ENCODE data around the gene KRT2.

The KRT2 gene

DNA sequence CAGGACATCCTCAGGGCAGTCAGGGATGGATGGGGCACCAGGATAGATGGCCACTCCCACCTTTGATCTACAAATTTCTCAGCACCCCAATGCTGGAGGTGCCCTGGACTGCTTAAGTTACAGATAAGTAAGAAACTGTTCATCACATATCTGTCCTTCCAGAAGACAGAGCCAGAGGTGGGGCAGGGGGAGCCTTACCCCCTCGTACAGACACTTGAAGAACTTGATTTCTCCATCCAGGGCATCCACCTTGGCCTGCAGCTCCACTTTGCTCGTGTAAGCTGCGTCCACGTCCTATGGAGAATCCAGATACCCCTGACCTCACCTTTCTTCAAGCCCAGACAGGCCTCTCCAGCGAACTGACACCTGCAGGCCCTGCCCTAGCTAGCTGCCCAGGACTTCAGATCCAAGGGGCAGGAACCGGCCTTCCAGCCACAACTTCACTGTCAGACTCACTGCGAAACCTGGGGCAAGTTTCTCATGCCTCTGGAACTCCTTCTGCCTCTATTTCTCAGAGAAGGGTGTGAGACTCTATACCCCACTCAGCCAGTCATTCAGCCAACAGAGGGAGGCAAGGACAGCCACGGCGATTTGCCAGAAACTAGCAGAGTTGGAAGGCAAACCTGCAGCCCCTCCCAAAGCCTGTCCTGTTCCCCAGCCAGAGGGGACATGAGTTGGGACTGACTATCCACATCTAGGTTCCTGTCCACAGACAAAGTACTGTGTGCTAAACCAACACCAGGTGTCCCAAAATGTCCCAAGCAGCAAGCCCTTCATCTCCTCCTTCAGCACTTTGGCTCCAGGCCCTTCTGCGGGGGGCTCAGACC is 37.4 kb downstream of the KRT2 start:
- Histone ChIP-seq H3K27me3 (ENCODE audit: control insufficient read depth, insufficient read depth, low read length) (no peaks in the 10 kb centered on the region), H3K4me1 (no peaks in the 10 kb centered on the region), H3K79me2 (no peaks in the 10 kb centered on the region), H3K36me3 (ENCODE audit: control insufficient read depth, insufficient read depth, low read length) (no peaks in the 10 kb centered on the region), H3K9me3 (ENCODE audit: control insufficient read depth, low read length) (no peaks in the 10 kb centered on the region), H2AFZ (no peak overlapping the region), H3K27ac (no peak overlapping the region), H3K4me2 (ENCODE audit: low read length) (no peak overlapping the region), H3K9ac (no peak overlapping the region), H3K4me3 (ENCODE audit: low read depth, low read length) (no peak overlapping the region)
- TF ChIP-seq, protein P1, sequence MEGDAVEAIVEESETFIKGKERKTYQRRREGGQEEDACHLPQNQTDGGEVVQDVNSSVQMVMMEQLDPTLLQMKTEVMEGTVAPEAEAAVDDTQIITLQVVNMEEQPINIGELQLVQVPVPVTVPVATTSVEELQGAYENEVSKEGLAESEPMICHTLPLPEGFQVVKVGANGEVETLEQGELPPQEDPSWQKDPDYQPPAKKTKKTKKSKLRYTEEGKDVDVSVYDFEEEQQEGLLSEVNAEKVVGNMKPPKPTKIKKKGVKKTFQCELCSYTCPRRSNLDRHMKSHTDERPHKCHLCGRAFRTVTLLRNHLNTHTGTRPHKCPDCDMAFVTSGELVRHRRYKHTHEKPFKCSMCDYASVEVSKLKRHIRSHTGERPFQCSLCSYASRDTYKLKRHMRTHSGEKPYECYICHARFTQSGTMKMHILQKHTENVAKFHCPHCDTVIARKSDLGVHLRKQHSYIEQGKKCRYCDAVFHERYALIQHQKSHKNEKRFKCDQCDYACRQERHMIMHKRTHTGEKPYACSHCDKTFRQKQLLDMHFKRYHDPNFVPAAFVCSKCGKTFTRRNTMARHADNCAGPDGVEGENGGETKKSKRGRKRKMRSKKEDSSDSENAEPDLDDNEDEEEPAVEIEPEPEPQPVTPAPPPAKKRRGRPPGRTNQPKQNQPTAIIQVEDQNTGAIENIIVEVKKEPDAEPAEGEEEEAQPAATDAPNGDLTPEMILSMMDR (IDR thresholded peaks at IDR 0.05), result no peak

DNA sequence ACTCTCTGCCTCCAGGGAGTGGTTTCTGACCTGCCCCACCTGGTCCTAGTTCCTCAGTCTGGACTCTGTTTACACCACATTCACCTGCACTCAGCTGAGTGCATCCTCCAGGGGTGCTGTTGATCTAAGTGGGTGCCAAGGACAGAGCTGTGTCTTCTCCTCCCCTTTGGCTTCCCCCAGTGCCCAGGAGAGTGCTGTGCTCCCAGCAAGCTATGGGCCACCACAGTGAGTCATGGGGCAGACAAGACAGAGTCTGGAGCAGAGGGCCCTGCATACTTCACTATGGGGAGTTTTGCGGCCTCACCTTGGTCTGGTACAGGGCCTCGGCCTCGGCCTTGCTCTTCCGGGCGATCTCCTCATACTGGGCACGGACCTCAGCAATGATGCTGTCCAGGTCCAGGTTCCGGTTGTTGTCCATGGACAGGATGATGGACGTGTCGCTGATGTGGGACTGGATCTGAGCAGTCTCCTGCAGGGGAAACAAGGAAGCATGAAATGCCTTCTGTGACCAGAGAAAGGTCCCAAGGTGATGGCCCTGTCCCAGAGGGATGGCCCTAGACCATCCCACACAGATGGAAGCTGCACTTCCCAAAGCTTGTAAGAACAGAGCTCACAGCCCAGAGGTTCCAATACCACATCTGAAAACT is 38.5 kb downstream of the KRT2 start:
- Histone ChIP-seq H3K79me2 (no peaks in the 10 kb centered on the region), H3K27ac (no peak overlapping the region), H2AFZ (no peak overlapping the region), H3K9ac (no peak overlapping the region), H3K36me3 (ENCODE audit: control insufficient read depth, insufficient read depth, low read length) (no peaks in the 10 kb centered on the region), H3K4me1 (no peaks in the 10 kb centered on the region), H3K4me3 (ENCODE audit: low read depth, low read length) (no peak overlapping the region), H3K4me2 (ENCODE audit: low read length) (no peak overlapping the region), H3K9me3 (ENCODE audit: control insufficient read depth, low read length) (no peaks in the 10 kb centered on the region), H3K27me3 (ENCODE audit: control insufficient read depth, insufficient read depth, low read length) (no peaks in the 10 kb centered on the region)
- TF ChIP-seq, protein P1 (IDR thresholded peaks at IDR 0.05), result no peak

DNA sequence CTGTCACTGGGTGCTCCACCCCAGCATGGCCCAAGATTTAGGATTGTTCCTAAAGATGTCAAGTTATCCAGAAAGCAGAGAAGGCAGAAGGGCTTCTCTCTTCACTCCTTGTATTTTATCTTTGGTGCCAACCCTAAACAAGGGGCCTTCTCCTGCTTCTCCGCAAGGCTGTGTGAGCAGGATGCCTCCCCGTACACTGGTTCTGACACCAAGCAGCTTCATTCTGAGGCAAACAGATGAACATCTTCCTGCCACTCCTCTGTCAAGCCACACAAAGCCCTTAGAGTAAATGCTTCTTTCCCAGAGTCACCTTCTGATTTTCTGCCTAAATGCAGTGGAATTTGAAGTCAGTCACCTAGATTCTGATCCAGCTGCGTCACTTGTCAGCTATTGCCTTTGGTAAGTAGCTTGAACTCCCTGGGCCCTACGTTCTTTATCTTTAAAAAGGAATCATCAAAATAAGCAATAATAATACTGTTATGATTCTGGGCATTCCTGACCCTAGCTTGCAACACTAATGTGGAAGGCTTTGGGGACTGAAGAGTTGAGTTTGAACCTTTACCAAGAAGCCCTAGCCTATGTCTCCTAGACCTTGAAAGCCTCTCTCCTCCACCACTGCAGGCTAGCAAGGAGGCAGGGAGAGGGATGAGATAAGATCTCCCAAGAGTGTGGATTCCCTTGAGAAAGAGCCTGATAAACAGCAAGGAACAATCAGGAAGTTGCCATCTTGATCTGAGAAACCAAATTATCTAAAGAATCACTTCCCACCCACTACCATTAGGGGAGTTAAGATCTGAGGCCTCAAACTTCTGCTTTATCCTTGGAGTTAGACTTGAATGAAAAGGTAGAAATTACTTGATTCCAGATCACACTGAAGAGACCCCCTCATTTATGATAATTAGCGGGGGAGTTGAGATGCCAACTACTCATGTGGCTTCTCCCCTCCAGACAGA is 39.3 kb downstream of the KRT2 start:
- Histone ChIP-seq H2AFZ (no peak overlapping the region), H3K4me2 (ENCODE audit: low read length) (no peak overlapping the region), H3K27ac (no peak overlapping the region), H3K79me2 (no peaks in the 10 kb centered on the region), H3K27me3 (ENCODE audit: control insufficient read depth, insufficient read depth, low read length) (no peaks in the 10 kb centered on the region), H3K4me1 (no peaks in the 10 kb centered on the region), H3K4me3 (ENCODE audit: low read depth, low read length) (no peak overlapping the region), H3K36me3 (ENCODE audit: control insufficient read depth, insufficient read depth, low read length) (no peaks in the 10 kb centered on the region), H3K9me3 (ENCODE audit: control insufficient read depth, low read length) (no peaks in the 10 kb centered on the region), H3K9ac (no peak overlapping the region)
- TF ChIP-seq, protein P1 (IDR thresholded peaks at IDR 0.05), result no peak

DNA sequence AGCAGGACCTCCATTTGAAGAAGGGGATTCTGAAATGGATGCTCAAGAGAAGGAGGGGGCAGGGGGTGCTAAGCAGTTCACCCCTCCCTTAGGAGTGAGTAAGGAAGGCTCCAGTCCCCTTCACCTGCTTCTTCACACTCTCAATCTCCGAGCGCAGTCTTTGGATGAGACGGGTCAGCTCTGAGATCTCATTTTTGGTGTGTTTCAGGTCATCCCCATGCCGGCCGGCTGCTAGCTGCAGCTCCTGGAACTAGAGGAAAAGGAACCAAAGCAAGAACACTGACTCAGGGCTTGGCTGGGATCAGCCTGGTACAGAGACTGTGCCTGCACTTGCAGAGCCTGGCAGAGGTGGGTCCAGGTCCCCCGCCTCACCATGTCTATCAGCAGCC is 40.9 kb downstream of the KRT2 start:
- no peaks in the 10 kb centered on the region for H3K79me2 ChIP-seq
- no peaks in the 10 kb centered on the region for H3K36me3 ChIP-seq (ENCODE audit: control insufficient read depth, insufficient read depth, low read length)
- no peak overlapping the region for H3K4me2 ChIP-seq (ENCODE audit: low read length)
- H3K27me3 ChIP-seq (ENCODE audit: control insufficient read depth, insufficient read depth, low read length), result no peaks in the 10 kb centered on the region
- no peak overlapping the region for H3K4me3 ChIP-seq (ENCODE audit: low read depth, low read length)
- no peaks in the 10 kb centered on the region for H3K4me1 ChIP-seq
- no peak overlapping the region for H2AFZ ChIP-seq
- H3K27ac ChIP-seq, result no peak overlapping the region
- no peak overlapping the region for H3K9ac ChIP-seq
- TF ChIP-seq, protein P1 (IDR thresholded peaks at IDR 0.05), result no peak
- H3K9me3 ChIP-seq (ENCODE audit: control insufficient read depth, low read length), result no peaks in the 10 kb centered on the region
